ENCODE data around the gene LAMB4.

The LAMB4 gene

DNA sequence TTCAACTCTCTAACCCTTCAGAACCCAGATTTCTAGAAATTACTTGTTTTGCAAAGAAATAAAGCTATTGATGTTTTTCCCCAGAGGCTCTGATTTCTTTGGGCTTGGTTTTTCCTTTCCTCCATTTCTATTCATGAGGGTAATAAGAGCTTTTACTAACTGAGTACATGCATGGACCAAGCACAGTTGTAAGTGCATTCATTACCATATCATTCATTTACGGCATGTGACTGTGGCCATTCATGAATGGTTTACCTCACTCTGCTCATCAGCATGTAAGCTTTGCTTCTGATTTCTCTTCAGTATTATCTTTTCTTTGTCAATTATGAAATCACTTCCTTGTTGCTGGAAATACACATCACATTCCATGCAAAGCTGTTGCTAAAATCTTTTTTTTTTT, 42.4 kb downstream of the LAMB4 start:
- H3K4me1 ChIP-seq (ENCODE audit: insufficient read depth, low read length), result no peaks in the 10 kb centered on the region
- H3K27ac ChIP-seq (ENCODE audit: low read length), result no peak overlapping the region
- H3K27me3 ChIP-seq (ENCODE audit: insufficient read depth, low read length), result no peaks in the 10 kb centered on the region
- H3K9me3 ChIP-seq (ENCODE audit: insufficient read depth, low read depth, low read length), result no peaks in the 10 kb centered on the region
- no peak overlapping the region for H3K9ac ChIP-seq (ENCODE audit: low read depth, low read length)
- no peaks in the 10 kb centered on the region for H3K36me3 ChIP-seq (ENCODE audit: insufficient read depth, low read depth, low read length)
- H3K4me3 ChIP-seq (ENCODE audit: low read length), result no peak overlapping the region

DNA sequence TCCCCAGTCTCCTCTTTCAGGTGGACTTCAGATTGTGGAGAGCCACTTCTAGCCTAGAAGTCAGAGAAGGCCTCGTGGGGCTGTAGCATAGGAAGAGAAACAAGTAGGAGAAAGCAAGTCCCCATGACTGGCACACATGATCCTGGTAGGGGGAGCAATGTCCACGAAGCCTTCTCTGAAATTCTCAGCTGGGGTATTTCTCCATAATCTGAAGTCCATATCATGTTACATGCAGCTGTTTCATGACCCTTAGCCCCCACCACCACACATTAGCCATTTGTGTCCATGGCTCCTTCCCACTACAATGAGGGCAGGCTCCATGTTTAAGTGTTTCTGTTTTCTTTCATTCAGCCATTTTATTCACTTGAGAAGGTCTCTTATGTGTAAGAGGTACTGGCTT, 43.2 kb downstream of the LAMB4 start:
- H3K4me1 ChIP-seq (ENCODE audit: insufficient read depth, low read length), result no peaks in the 10 kb centered on the region
- no peaks in the 10 kb centered on the region for H3K9me3 ChIP-seq (ENCODE audit: insufficient read depth, low read depth, low read length)
- H3K27me3 ChIP-seq (ENCODE audit: insufficient read depth, low read length), result no peaks in the 10 kb centered on the region
- no peaks in the 10 kb centered on the region for H3K36me3 ChIP-seq (ENCODE audit: insufficient read depth, low read depth, low read length)
- H3K9ac ChIP-seq (ENCODE audit: low read depth, low read length), result no peak overlapping the region
- H3K27ac ChIP-seq (ENCODE audit: low read length), result no peak overlapping the region
- H3K4me3 ChIP-seq (ENCODE audit: low read length), result no peak overlapping the region

DNA sequence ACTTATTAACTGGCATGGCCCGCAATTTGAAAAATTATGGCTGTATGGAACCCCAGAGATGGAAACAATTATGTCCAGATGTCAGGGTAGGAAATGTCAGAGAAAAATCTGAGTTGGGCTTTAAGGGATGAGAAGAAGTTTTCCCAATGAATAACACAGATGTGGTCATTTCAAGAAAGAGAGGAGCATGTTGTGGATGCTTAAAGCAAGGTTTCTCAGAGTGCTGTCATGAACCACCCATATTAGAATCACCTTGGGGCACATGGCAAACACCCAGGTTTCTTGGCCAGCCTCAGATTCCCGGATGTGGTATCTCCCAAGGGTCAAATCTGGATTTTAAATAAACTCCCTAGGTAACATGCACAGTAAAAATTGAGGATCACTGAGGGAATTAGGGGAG, 43.6 kb downstream of the LAMB4 start:
- H3K9me3 ChIP-seq (ENCODE audit: insufficient read depth, low read depth, low read length), result peaks cover 3% of the 10 kb centered on the region
- no peak overlapping the region for H3K27ac ChIP-seq (ENCODE audit: low read length)
- H3K36me3 ChIP-seq (ENCODE audit: insufficient read depth, low read depth, low read length), result no peaks in the 10 kb centered on the region
- H3K4me1 ChIP-seq (ENCODE audit: insufficient read depth, low read length), result no peaks in the 10 kb centered on the region
- no peak overlapping the region for H3K9ac ChIP-seq (ENCODE audit: low read depth, low read length)
- H3K4me3 ChIP-seq (ENCODE audit: low read length), result no peak overlapping the region
- no peaks in the 10 kb centered on the region for H3K27me3 ChIP-seq (ENCODE audit: insufficient read depth, low read length)

DNA sequence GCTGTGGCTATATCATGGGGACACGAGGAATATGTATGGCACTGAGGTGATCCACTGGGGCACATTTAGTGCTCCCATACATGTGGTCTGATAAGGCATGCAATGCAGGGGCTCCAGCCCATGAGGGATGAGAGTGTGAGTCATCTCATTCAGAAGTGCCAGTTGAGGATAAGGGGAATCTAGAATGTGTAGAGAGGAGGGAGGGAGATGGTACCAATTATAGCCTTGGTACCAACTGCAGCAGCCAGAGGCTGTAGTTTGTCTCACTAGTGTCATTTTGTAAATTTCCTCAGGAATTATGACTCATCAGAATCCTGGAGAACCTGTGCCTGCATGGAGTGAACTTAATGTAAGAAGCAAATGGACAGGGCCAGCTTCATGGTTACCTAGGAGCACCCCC, 46.2 kb downstream of the LAMB4 start:
- H3K9ac ChIP-seq (ENCODE audit: low read depth, low read length), result no peak overlapping the region
- no peak overlapping the region for H3K27ac ChIP-seq (ENCODE audit: low read length)
- no peaks in the 10 kb centered on the region for H3K36me3 ChIP-seq (ENCODE audit: insufficient read depth, low read depth, low read length)
- H3K4me3 ChIP-seq (ENCODE audit: low read length), result no peak overlapping the region
- peaks cover 8% of the 10 kb centered on the region for H3K9me3 ChIP-seq (ENCODE audit: insufficient read depth, low read depth, low read length)
- H3K4me1 ChIP-seq (ENCODE audit: insufficient read depth, low read length), result peaks cover 5% of the 10 kb centered on the region; the same call in 1 of the 2 replicates
- no peaks in the 10 kb centered on the region for H3K27me3 ChIP-seq (ENCODE audit: insufficient read depth, low read length)

DNA sequence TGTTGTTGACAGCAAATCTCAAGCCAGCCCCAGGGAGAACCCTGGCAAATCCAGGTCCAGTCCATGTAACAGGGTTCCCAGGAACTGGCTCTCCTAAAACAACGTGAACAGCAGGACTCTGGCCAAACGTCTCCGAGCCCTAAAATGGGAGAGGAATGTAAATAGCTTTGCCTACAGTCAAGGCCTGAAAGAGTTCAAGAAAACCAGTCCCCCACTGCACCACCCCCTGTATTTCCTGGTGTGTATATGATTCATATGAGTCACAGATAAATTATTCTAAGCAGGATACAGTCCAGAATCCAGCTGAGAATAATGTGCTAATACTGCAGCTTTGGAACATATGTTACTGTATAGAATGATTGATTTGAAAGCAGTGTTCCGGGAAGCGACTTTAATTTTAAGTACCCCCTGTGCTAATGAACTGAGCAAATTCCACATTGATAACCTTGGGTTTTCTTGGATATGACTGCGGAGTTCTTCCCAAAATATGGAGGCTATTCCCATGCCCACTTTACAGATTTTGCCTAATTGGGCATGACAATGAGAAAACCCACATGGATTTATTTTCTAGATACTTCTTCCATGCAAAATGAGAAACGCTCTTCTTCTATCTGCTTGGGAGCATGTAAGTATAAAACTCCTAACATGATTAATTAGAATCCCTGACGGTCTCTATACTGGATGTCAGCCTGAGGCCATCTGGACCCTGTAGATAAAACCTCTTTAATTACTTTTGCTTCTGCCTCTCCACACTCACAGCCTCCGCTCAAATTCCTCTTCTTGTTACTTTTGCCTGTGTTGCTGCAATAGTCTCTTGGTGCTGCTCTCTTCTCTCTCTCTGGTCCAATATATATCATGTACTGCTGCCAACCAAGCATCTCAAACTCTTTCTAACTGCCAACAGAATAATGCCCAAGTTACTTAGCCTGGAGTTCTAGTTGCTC, 50.2 kb downstream of the LAMB4 start:
- no peaks in the 10 kb centered on the region for H3K36me3 ChIP-seq (ENCODE audit: insufficient read depth, low read depth, low read length)
- peaks cover 8% of the 10 kb centered on the region for H3K9me3 ChIP-seq (ENCODE audit: insufficient read depth, low read depth, low read length)
- no peak overlapping the region for H3K27ac ChIP-seq (ENCODE audit: low read length)
- H3K27me3 ChIP-seq (ENCODE audit: insufficient read depth, low read length), result no peaks in the 10 kb centered on the region
- H3K4me3 ChIP-seq (ENCODE audit: low read length), result no peak overlapping the region
- peaks cover 9% of the 10 kb centered on the region; the same call in 1 of the 2 replicates for H3K4me1 ChIP-seq (ENCODE audit: insufficient read depth, low read length)
- no peak overlapping the region for H3K9ac ChIP-seq (ENCODE audit: low read depth, low read length)

DNA sequence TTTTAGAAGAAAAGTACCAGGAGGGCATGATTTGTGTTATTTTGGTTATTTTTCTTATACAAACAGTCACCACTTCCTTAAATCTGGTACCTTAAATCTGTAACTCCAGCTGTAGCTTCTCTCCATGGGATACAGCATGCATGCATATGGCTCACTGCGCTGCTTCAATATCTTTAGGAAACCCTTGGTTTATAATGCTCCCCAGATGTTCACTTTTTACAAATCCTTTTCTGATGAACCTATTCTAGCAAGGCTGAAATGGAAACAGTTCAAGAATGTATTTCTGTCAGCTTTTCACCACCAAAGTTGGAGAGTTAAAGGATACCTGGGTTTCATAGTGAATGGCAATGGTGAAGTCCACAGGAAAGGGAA, 50.9 kb downstream of the LAMB4 start:
- no peaks in the 10 kb centered on the region for H3K36me3 ChIP-seq (ENCODE audit: insufficient read depth, low read depth, low read length)
- H3K9ac ChIP-seq (ENCODE audit: low read depth, low read length), result no peak overlapping the region
- no peaks in the 10 kb centered on the region for H3K27me3 ChIP-seq (ENCODE audit: insufficient read depth, low read length)
- no peak overlapping the region for H3K27ac ChIP-seq (ENCODE audit: low read length)
- peaks cover 9% of the 10 kb centered on the region; the same call in 1 of the 2 replicates for H3K4me1 ChIP-seq (ENCODE audit: insufficient read depth, low read length)
- H3K4me3 ChIP-seq (ENCODE audit: low read length), result no peak overlapping the region
- H3K9me3 ChIP-seq (ENCODE audit: insufficient read depth, low read depth, low read length), result peaks cover 8% of the 10 kb centered on the region

DNA sequence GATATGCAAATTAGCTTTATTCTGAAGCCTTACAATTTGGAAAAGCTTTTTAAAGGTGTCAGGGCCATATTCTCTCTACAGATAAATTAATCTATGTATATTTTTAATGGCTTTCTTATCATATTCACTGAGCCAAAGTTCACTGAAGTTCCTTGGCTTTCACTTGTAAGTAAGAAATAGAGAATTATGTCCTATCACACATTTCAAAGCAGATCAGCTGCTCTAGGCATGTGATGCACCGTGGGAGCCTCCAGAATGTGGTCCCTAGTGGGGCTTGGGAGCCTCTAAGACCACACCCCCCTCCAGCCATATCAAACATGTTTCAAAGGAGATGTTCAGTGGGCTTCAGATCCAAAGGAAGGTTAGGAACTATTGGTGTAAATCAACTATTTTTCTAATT, 51.5 kb downstream of the LAMB4 start:
- peaks cover 9% of the 10 kb centered on the region; the same call in 1 of the 2 replicates for H3K4me1 ChIP-seq (ENCODE audit: insufficient read depth, low read length)
- no peak overlapping the region for H3K9ac ChIP-seq (ENCODE audit: low read depth, low read length)
- no peaks in the 10 kb centered on the region for H3K27me3 ChIP-seq (ENCODE audit: insufficient read depth, low read length)
- peaks cover 8% of the 10 kb centered on the region for H3K9me3 ChIP-seq (ENCODE audit: insufficient read depth, low read depth, low read length)
- no peak overlapping the region for H3K27ac ChIP-seq (ENCODE audit: low read length)
- no peaks in the 10 kb centered on the region for H3K36me3 ChIP-seq (ENCODE audit: insufficient read depth, low read depth, low read length)
- no peak overlapping the region for H3K4me3 ChIP-seq (ENCODE audit: low read length)

DNA sequence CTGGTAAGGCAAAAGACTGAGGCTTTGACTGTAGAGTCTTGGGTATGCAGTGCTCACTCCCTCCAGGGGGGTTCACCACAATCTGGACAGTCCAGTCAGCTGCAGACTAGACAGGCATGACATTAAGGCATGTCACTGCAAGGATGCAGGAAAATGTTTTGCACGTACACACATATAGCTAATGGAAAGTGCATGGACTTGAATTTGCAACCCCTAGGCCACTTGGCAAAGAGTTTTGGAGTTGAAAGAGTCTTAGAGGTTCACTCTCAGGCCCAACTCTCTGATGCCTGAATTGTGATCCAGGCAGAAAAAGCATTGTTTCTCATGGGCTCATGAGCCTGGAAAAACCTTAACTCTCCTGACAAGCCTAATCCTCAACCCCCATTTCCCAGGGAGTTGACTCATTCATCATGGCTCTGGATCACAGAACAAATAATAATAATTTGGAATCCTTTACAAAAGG, 51.9 kb downstream of the LAMB4 start:
- H3K27ac ChIP-seq (ENCODE audit: low read length), result no peak overlapping the region
- H3K4me3 ChIP-seq (ENCODE audit: low read length), result no peak overlapping the region
- no peak overlapping the region for H3K9ac ChIP-seq (ENCODE audit: low read depth, low read length)
- H3K9me3 ChIP-seq (ENCODE audit: insufficient read depth, low read depth, low read length), result peaks cover 8% of the 10 kb centered on the region
- no peaks in the 10 kb centered on the region for H3K36me3 ChIP-seq (ENCODE audit: insufficient read depth, low read depth, low read length)
- H3K27me3 ChIP-seq (ENCODE audit: insufficient read depth, low read length), result no peaks in the 10 kb centered on the region
- H3K4me1 ChIP-seq (ENCODE audit: insufficient read depth, low read length), result peaks cover 9% of the 10 kb centered on the region; the same call in 1 of the 2 replicates

DNA sequence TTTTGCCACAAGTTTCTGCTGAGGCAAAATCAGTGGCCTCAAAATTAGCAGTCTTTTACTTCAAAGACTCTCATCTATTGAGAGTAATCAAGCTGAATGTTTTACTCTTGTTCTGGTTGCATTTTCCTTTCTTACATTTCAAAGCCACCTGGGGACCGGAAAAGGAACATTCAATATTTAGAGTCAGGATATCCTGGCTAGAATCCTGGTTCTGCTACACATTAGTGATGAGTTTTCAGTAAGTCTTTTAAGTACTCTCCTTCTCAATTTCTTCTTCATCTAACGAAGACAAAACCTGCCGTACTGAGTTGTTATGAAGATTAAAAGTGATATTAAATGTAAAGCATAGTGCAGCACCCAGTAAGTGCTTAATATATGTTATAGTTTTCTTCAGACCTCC, 52.5 kb downstream of the LAMB4 start:
- no peak overlapping the region for H3K4me3 ChIP-seq (ENCODE audit: low read length)
- H3K9me3 ChIP-seq (ENCODE audit: insufficient read depth, low read depth, low read length), result peaks cover 8% of the 10 kb centered on the region
- H3K27me3 ChIP-seq (ENCODE audit: insufficient read depth, low read length), result no peaks in the 10 kb centered on the region
- peaks cover 9% of the 10 kb centered on the region; the same call in 1 of the 2 replicates for H3K4me1 ChIP-seq (ENCODE audit: insufficient read depth, low read length)
- no peak overlapping the region for H3K27ac ChIP-seq (ENCODE audit: low read length)
- H3K9ac ChIP-seq (ENCODE audit: low read depth, low read length), result no peak overlapping the region
- no peaks in the 10 kb centered on the region for H3K36me3 ChIP-seq (ENCODE audit: insufficient read depth, low read depth, low read length)

DNA sequence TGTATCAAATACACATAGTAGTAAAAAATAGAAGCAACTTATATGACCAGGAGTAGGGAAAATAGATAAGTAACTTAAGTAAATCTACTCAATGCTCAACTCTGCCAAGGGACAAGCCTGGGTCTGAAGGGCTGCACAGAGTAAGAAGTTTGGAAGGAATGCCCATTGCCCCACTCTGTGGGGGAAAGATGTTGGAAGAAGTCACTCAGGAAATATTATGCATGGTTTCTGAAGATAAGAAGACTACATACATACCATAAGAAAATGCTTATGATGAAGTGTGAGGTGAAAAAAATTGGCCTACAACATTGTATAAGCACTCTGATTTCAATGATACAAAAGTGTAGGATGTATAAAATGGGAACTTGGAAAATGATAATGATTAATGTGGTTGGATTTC, 54.0 kb downstream of the LAMB4 start:
- H3K4me3 ChIP-seq (ENCODE audit: low read length), result no peak overlapping the region
- no peak overlapping the region for H3K27ac ChIP-seq (ENCODE audit: low read length)
- H3K36me3 ChIP-seq (ENCODE audit: insufficient read depth, low read depth, low read length), result no peaks in the 10 kb centered on the region
- no peak overlapping the region for H3K9ac ChIP-seq (ENCODE audit: low read depth, low read length)
- H3K4me1 ChIP-seq (ENCODE audit: insufficient read depth, low read length), result peaks cover 9% of the 10 kb centered on the region; the same call in 1 of the 2 replicates
- no peaks in the 10 kb centered on the region for H3K27me3 ChIP-seq (ENCODE audit: insufficient read depth, low read length)
- H3K9me3 ChIP-seq (ENCODE audit: insufficient read depth, low read depth, low read length), result peaks cover 1% of the 10 kb centered on the region; the same call in 1 of the 2 replicates

DNA sequence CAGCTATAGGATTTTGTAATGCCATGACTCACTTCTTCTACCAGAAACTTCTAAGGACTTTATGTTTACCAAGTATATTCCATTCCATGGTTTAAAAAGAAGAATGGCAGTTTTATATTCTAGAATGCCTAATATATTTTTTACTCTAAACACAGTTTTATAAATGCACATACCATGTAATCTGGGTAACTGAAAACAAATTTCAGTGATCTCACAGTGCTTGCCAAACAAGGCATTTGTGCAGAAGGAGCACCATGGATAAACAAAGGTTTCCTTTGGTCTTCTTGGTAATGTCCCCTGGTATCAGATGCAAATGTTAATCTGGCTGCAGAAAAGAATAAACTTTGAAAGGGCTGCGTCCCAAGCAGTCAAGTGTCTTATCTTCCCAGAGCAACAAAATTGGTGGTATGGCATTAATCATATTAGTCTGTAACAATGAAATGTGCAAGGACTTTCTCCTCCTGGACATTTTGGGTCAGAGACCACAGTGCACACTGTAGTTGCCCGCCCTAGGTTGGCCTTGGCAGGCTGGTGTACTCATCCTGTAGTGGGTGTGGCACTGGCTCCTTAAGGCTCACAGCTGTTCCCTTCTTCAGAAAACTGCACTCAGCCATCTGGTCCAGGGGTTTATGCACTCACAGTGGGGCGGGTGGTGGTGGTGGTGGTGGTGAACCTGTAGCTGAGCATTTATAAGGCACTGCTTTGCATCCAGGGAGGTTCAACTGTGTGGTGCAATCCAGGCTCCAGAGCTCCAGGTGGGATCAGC, 56.7 kb downstream of the LAMB4 start:
- no peak overlapping the region for H3K9ac ChIP-seq (ENCODE audit: low read depth, low read length)
- H3K9me3 ChIP-seq (ENCODE audit: insufficient read depth, low read depth, low read length), result no peaks in the 10 kb centered on the region
- H3K4me1 ChIP-seq (ENCODE audit: insufficient read depth, low read length), result no peaks in the 10 kb centered on the region
- no peaks in the 10 kb centered on the region for H3K27me3 ChIP-seq (ENCODE audit: insufficient read depth, low read length)
- no peak overlapping the region for H3K4me3 ChIP-seq (ENCODE audit: low read length)
- H3K27ac ChIP-seq (ENCODE audit: low read length), result no peak overlapping the region
- no peaks in the 10 kb centered on the region for H3K36me3 ChIP-seq (ENCODE audit: insufficient read depth, low read depth, low read length)

Data from iPS-20b (cell line).